ENCODE results near the gene BAIAP3.

BAIAP3 gene

DNA sequence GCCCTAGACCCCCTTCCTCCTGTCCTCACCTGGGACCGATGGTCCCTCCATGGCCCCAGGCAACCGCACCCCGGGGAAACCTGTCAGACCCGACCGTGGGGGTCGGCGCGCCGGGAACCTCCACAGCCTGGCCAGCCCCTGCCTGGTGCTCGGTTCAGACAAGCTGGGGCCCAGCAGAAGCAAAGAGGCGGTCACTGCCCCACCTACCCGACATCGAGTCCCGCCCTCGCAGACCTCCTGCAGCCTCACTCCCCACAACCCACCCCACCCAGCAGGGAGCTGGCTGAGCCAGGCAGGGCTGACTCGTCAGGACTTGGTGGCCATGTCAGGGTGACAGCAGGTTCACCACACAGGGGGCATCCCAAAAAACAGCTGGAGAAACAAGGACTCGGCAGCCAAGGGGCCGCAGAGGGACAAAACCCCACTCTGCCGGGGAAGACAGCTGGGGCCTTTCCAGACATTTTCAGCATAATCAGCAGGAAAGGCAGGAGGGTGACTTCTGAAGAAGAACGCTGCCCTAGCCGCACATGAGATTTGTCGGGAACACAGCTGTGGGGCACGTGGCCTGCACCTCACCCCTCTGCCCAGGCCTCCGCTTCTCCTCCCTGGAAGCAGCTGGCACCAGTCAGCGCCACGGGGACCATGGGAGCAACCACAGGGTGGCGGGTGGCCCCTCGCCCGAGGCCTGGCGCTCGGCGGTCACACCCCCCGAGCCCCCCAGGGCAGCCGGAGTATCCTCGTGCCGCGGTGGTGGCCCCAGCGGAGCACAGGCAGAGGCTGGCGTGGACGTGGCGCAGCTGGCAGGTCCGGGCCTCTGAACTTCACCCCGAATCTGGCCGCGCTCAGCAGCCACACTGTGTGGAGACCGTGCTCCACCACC, 41.2 kb downstream of the BAIAP3 start:
- TF ChIP-seq, protein P1, sequence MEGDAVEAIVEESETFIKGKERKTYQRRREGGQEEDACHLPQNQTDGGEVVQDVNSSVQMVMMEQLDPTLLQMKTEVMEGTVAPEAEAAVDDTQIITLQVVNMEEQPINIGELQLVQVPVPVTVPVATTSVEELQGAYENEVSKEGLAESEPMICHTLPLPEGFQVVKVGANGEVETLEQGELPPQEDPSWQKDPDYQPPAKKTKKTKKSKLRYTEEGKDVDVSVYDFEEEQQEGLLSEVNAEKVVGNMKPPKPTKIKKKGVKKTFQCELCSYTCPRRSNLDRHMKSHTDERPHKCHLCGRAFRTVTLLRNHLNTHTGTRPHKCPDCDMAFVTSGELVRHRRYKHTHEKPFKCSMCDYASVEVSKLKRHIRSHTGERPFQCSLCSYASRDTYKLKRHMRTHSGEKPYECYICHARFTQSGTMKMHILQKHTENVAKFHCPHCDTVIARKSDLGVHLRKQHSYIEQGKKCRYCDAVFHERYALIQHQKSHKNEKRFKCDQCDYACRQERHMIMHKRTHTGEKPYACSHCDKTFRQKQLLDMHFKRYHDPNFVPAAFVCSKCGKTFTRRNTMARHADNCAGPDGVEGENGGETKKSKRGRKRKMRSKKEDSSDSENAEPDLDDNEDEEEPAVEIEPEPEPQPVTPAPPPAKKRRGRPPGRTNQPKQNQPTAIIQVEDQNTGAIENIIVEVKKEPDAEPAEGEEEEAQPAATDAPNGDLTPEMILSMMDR (conservative IDR thresholded peaks at IDR 0.05; ENCODE audit: low read depth, low read length): no peak
- H3K9ac ChIP-seq: no peak overlapping the region
- no peak overlapping the region for H3K27ac ChIP-seq

DNA sequence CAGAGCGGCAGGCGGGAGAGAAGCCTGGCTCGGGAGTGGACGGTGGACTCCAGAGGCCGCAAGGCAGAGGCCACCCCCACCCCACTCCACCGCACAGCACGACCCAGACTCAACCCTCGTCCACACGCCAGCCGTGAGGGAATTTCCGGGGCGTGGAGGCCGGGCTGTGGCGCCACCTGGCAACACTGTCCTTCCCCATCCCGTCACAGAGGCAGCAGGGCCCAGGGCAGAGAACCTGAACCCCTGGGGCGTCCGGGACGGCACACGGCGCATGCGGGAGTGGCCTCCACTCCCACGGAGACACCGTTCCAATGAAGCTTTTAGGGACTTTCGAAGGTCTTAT, 41.8 kb downstream of the BAIAP3 start:
- Histone ChIP-seq H2AFZ (ENCODE audit: low read depth) (no peak overlapping the region), H3K9ac (no peak overlapping the region), H3K4me2 (no peak overlapping the region), H3K4me1 (ENCODE audit: low read depth, poor library complexity, severe bottlenecking) (no peaks in the 10 kb centered on the region), H4K20me1 (ENCODE audit: insufficient read depth) (no peaks in the 10 kb centered on the region), H3K27me3 (ENCODE audit: insufficient read depth, low read depth) (no peaks in the 10 kb centered on the region), H3K4me3 (IDR thresholded peaks at IDR 0.05; ENCODE audit: insufficient read depth, low read depth, low read length) (no peak overlapping the region), H3K36me3 (ENCODE audit: insufficient read depth) (no peaks in the 10 kb centered on the region), H3K79me2 (ENCODE audit: insufficient read depth, low read depth) (no peaks in the 10 kb centered on the region), H3K27ac (no peak overlapping the region)
- TF ChIP-seq, protein P1 (conservative IDR thresholded peaks at IDR 0.05; ENCODE audit: low read depth, low read length): no peak

More for the DNA sequence above, 41.2 kb downstream of the BAIAP3 start:
- Histone ChIP-seq H3K4me2 (no peak overlapping the region), H2AFZ (ENCODE audit: low read depth) (no peak overlapping the region), H3K79me2 (ENCODE audit: insufficient read depth, low read depth) (no peaks in the 10 kb centered on the region), H3K4me3 (IDR thresholded peaks at IDR 0.05; ENCODE audit: insufficient read depth, low read depth, low read length) (no peak overlapping the region), H3K4me1 (ENCODE audit: low read depth, poor library complexity, severe bottlenecking) (no peaks in the 10 kb centered on the region), H3K36me3 (ENCODE audit: insufficient read depth) (no peaks in the 10 kb centered on the region), H4K20me1 (ENCODE audit: insufficient read depth) (no peaks in the 10 kb centered on the region), H3K27me3 (ENCODE audit: insufficient read depth, low read depth) (no peaks in the 10 kb centered on the region)

- no peaks in the 10 kb centered on the region for H3K79me2 ChIP-seq (ENCODE audit: insufficient read depth, low read depth)
- no peaks in the 10 kb centered on the region for H3K27me3 ChIP-seq (ENCODE audit: insufficient read depth, low read depth)
- no peak overlapping the region for H3K4me3 ChIP-seq (IDR thresholded peaks at IDR 0.05; ENCODE audit: insufficient read depth, low read depth, low read length)
- no peak overlapping the region for H3K9ac ChIP-seq
- no peaks in the 10 kb centered on the region for H4K20me1 ChIP-seq (ENCODE audit: insufficient read depth)
- no peak overlapping the region for H3K4me2 ChIP-seq
- H3K4me1 ChIP-seq (ENCODE audit: low read depth, poor library complexity, severe bottlenecking): no peaks in the 10 kb centered on the region
- H2AFZ ChIP-seq (ENCODE audit: low read depth): no peak overlapping the region
- TF ChIP-seq, protein P1 (conservative IDR thresholded peaks at IDR 0.05; ENCODE audit: low read depth, low read length): no peak
- no peak overlapping the region for H3K27ac ChIP-seq
- H3K36me3 ChIP-seq (ENCODE audit: insufficient read depth): no peaks in the 10 kb centered on the region
These were observed 42.4 kb downstream of the BAIAP3 start for GRCh38 chr16:1375741-1376410.

- Histone ChIP-seq H3K4me3 (IDR thresholded peaks at IDR 0.05; ENCODE audit: insufficient read depth, low read depth, low read length) (no peak overlapping the region), H3K27ac (no peak overlapping the region), H4K20me1 (ENCODE audit: insufficient read depth) (no peaks in the 10 kb centered on the region), H3K27me3 (ENCODE audit: insufficient read depth, low read depth) (no peaks in the 10 kb centered on the region), H3K4me2 (no peak overlapping the region), H3K79me2 (ENCODE audit: insufficient read depth, low read depth) (no peaks in the 10 kb centered on the region), H2AFZ (ENCODE audit: low read depth) (no peak overlapping the region), H3K4me1 (ENCODE audit: low read depth, poor library complexity, severe bottlenecking) (no peaks in the 10 kb centered on the region), H3K9ac (no peak overlapping the region), H3K36me3 (ENCODE audit: insufficient read depth) (no peaks in the 10 kb centered on the region; the same call in 1 of the 2 replicates)
- TF ChIP-seq, protein P1 (conservative IDR thresholded peaks at IDR 0.05; ENCODE audit: low read depth, low read length): no peak
These were observed 44.1 kb downstream of the BAIAP3 start for GRCh38 chr16:1377406-1378010.

All from KMS-11 (cell line).